Mammary epithelial cell (primary cell): Measurements from ENCODE around the gene CD8B.

ENCODE experiments used
- EZH2 ChIP-seq: IDR thresholded peaks from 2 replicates; pipeline ENCODE4 v1.6.1; 2012; ENCODE audit warnings: low read length, inconsistent platforms, borderline replicate concordance
- TF ChIP-seq, protein P1 (sequence below), 2 donors: IDR thresholded peaks in 1 of 2; conservative IDR thresholded peaks in 1 of 2; 2 replicates each; pipeline ENCODE4 v1.5.1; 2011 to 2012; ENCODE audit warnings: inconsistent platforms in 2 of 2, low read length in 2 of 2, mild to moderate bottlenecking in 2 of 2, control low read depth in 1 of 2, low read depth in 1 of 2; ENCODE audit not compliant: insufficient read depth in 1 of 2; ENCODE audit errors: extremely low read depth in 1 of 2

DNA sequence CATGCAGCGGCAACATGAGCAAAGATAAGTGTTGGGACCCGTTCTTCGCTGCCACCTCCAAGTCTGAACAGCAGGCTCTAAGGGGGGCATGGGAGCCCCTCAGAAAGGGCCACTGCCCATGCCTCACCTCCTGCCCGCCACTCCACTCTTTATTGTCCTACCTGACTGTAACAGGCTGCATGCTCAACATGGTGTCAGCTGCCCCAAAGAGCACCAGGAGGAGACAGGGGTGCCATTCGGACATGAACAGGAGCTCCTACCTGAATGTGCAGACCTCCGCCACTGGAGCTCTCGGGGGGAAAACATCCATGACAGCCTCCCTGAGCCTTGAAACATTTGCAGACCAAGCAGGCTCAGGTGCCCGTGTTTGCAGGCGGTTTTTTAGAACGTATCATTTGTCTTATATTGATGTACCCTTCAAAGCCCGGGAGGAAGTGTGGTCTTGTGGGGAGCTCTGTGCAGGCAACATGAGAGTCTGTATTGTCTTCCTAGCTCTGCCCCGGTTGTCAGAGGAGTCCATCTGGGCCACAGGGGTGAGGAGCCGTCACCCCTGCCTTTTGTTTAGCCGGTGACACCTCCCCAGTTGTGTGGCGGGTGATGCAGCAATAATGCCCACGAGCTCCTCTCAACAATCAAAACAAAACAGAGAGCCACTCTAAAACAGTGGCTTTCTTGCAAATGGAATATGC lies 35.8 kb downstream of the CD8B start:
- TF ChIP-seq, protein P1, sequence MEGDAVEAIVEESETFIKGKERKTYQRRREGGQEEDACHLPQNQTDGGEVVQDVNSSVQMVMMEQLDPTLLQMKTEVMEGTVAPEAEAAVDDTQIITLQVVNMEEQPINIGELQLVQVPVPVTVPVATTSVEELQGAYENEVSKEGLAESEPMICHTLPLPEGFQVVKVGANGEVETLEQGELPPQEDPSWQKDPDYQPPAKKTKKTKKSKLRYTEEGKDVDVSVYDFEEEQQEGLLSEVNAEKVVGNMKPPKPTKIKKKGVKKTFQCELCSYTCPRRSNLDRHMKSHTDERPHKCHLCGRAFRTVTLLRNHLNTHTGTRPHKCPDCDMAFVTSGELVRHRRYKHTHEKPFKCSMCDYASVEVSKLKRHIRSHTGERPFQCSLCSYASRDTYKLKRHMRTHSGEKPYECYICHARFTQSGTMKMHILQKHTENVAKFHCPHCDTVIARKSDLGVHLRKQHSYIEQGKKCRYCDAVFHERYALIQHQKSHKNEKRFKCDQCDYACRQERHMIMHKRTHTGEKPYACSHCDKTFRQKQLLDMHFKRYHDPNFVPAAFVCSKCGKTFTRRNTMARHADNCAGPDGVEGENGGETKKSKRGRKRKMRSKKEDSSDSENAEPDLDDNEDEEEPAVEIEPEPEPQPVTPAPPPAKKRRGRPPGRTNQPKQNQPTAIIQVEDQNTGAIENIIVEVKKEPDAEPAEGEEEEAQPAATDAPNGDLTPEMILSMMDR (conservative IDR thresholded peaks at IDR 0.05 in 1 of 2, IDR thresholded peaks at IDR 0.05 in 1 of 2; ENCODE audit: extremely low read depth in 1 of 2, insufficient read depth in 1 of 2, low read depth in 1 of 2, low read length in 2 of 2) = no peak
- TF ChIP-seq EZH2 = no peak
